HL-60 (cell line): ENCODE results near the gene NKAPL.

Source experiments
- CTCF ChIP-seq: IDR thresholded peaks from one replicate; pipeline ENCODE4 v1.5.1; 2011; ENCODE audit warnings: low read length, control low read depth, inconsistent platforms; ENCODE audit not compliant: insufficient read depth
- POLR2AphosphoS5 ChIP-seq: IDR thresholded peaks from 2 replicates; pipeline ENCODE4 v1.6.1; 2012; ENCODE audit warnings: low read depth
- SPI1 ChIP-seq: IDR thresholded peaks from 2 replicates; pipeline ENCODE4 v1.6.1; 2012; ENCODE audit warnings: low read depth, mild to moderate bottlenecking, borderline replicate concordance

DNA sequence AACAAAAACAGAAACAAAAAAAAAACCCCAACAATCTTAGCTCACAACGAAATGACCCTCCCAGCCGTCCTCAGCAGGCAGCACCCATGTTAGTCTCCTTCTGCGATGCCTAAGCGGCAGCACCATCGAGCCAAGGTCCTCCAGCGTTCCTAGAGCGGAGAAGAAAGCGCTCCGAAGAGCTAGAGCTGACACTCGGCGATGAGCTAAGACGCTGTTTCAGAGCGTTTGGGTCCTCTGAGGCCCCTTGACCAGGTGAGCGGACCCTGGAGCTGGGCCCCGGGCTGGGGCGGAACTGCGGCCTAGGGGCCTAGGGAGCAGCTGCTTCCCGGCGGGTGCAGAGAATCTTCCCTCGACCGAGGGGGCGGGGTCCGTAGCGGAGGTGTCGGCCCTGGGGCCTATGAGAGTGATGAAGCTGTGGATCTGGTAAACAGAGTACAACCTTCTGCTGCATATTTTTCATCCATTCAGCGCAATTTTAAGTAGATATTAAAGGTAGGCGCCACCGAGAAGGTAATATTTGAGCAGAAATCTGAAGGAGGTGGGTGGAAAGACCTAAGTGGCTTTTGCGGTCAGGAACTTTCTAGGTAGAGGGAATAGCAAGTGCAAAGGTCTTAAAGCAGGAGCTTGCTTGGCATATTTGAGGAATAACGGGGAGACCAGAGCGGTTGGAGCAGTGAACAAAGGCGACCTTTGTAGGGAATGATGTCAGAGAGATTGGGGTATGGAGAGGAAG lies 8.0 kb downstream of the NKAPL start, which contains the start of gene ZSCAN26:
- TF ChIP-seq POLR2AphosphoS5 (peak; percentile 67), CTCF (no peak), SPI1 (no peak)
